Activated naive CD4-positive, alpha-beta T cell treated with anti-CD3 and anti-CD28 coated beads, Interleukin-2, amount 10 ng/mL, durations not matched to agents 7 days and 5 days (primary cell): ENCODE data around the gene SORL1.

Experiments used
- CTCF ChIA-PET: fragments of 350-600 bp; sonication (Branson Sonifier 250); formaldehyde crosslinking; loops from one replicate; lab custom pipeline; 2021; ENCODE audit warnings: antibody characterized with exemption; lab: Charles Lee
- DNase-seq: peaks from one replicate; pipeline ENCODE4 v3.0.0-alpha.2; 2020
- H3K27ac Mint-ChIP-seq: one replicate; pipeline ENCODE4 v1.8.0; 2021; ENCODE audit warnings: mild to moderate bottlenecking, moderate library complexity, mixed read lengths
- H3K27me3 Mint-ChIP-seq: one replicate; pipeline ENCODE4 v1.8.0; 2021; ENCODE audit warnings: mild to moderate bottlenecking, mixed read lengths
- H3K36me3 Mint-ChIP-seq: one replicate; pipeline ENCODE4 v1.8.0; 2021; ENCODE audit warnings: mixed read lengths
- H3K4me1 Mint-ChIP-seq: one replicate; pipeline ENCODE4 v1.8.0; 2021; ENCODE audit warnings: mixed read lengths
- H3K4me3 Mint-ChIP-seq: one replicate; pipeline ENCODE4 v1.8.0; 2021; ENCODE audit warnings: mild to moderate bottlenecking, moderate library complexity, mixed read lengths
- H3K9me3 Mint-ChIP-seq: one replicate; pipeline ENCODE4 v1.8.0; 2021; ENCODE audit warnings: mixed read lengths

SORL1 gene

GRCh38 chr11:121417607-121418006 is 34.5 kb upstream of the SORL1 start:
- peaks cover 3% of the 10 kb centered on the region for H3K9me3 Mint-ChIP-seq
- H3K27ac Mint-ChIP-seq: peak overlapping the region; percentile 87
- CTCF ChIA-PET: interaction anchor here (0.6 to 1.4 kb wide), 6 partner anchors 33 to 1603 kb away, joined by 3 to 6 read pairs (median 4); no protein-coding TSS in a partner anchor
- DNase-seq: no peak
- H3K36me3 Mint-ChIP-seq: peaks cover 11% of the 10 kb centered on the region
- peak overlapping the region; percentile 21 for H3K4me3 Mint-ChIP-seq
- no peaks in the 10 kb centered on the region for H3K27me3 Mint-ChIP-seq
- peaks cover 69% of the 10 kb centered on the region for H3K4me1 Mint-ChIP-seq

- peaks cover 3% of the 10 kb centered on the region for H3K9me3 Mint-ChIP-seq
- peaks cover 14% of the 10 kb centered on the region for H3K36me3 Mint-ChIP-seq
- DNase-seq: peak; percentile 76
- peaks cover 77% of the 10 kb centered on the region for H3K4me1 Mint-ChIP-seq
- CTCF ChIA-PET: interaction anchor here (0.7 to 2.3 kb wide), 4 partner anchors 32 to 51 kb away, joined by 3 to 6 read pairs (median 4); no protein-coding TSS in a partner anchor
- H3K4me3 Mint-ChIP-seq: no peak overlapping the region
- H3K27ac Mint-ChIP-seq: peak overlapping the region; percentile 81
- H3K27me3 Mint-ChIP-seq: no peaks in the 10 kb centered on the region
Observed at GRCh38 chr11:121418625-121419114, 33.4 kb upstream of the SORL1 start.

- Mint-ChIP-seq H3K4me1 (peaks cover 84% of the 10 kb centered on the region), H3K27me3 (no peaks in the 10 kb centered on the region), H3K4me3 (no peak overlapping the region), H3K36me3 (peaks cover 15% of the 10 kb centered on the region), H3K27ac (peak overlapping the region; percentile 72), H3K9me3 (peaks cover 7% of the 10 kb centered on the region)
- DNase-seq: no peak
- CTCF ChIA-PET: interaction anchor here (0.9 to 2.3 kb wide), 6 partner anchors 27 to 100 kb away, joined by 3 to 6 read pairs (median 3); no protein-coding TSS in a partner anchor
Observed at GRCh38 chr11:121419836-121420235, 32.3 kb upstream of the SORL1 start.

- DNase-seq: no peak
- Mint-ChIP-seq H3K27ac (peak overlapping the region; percentile 72), H3K9me3 (peaks cover 12% of the 10 kb centered on the region), H3K36me3 (peaks cover 19% of the 10 kb centered on the region), H3K27me3 (no peaks in the 10 kb centered on the region), H3K4me3 (no peak overlapping the region), H3K4me1 (peaks cover 80% of the 10 kb centered on the region)
- CTCF ChIA-PET: interaction anchor here (0.6 to 2.3 kb wide), 7 partner anchors 27 to 100 kb away, joined by 3 to 6 read pairs (median 3); no protein-coding TSS in a partner anchor
Observed at GRCh38 chr11:121420398-121420797, 31.7 kb upstream of the SORL1 start.

- DNase-seq: no peak
- CTCF ChIA-PET: interaction anchor here (0.8 to 1.2 kb wide), 2 partner anchors 29 to 42 kb away, joined by 3 read pairs; no protein-coding TSS in a partner anchor
- H3K27ac Mint-ChIP-seq: no peak overlapping the region
Observed at GRCh38 chr11:121421149-121421901, 30.8 kb upstream of the SORL1 start.

GRCh38 chr11:121422675-121423074 is 29.4 kb upstream of the SORL1 start:
- H3K27ac Mint-ChIP-seq: peak overlapping the region; percentile 45
- H3K4me3 Mint-ChIP-seq: no peak overlapping the region
- peaks cover 27% of the 10 kb centered on the region for H3K36me3 Mint-ChIP-seq
- peaks cover 15% of the 10 kb centered on the region for H3K9me3 Mint-ChIP-seq
- peaks cover 70% of the 10 kb centered on the region for H3K4me1 Mint-ChIP-seq
- peak; percentile 32 for DNase-seq
- CTCF ChIA-PET: no interaction called here
- peaks cover 4% of the 10 kb centered on the region for H3K27me3 Mint-ChIP-seq

More at GRCh38 chr11:121421149-121421901, 30.8 kb upstream of the SORL1 start:
- Mint-ChIP-seq H3K4me3 (no peak overlapping the region), H3K36me3 (peaks cover 25% of the 10 kb centered on the region), H3K4me1 (peaks cover 76% of the 10 kb centered on the region), H3K9me3 (peaks cover 15% of the 10 kb centered on the region), H3K27me3 (no peaks in the 10 kb centered on the region)

- peaks cover 10% of the 10 kb centered on the region for H3K27me3 Mint-ChIP-seq
Observed at GRCh38 chr11:121425828-121426227, 26.3 kb upstream of the SORL1 start.

GRCh38 chr11:121426476-121427399 is 25.4 kb upstream of the SORL1 start:
- peaks cover 10% of the 10 kb centered on the region for H3K27me3 Mint-ChIP-seq
- CTCF ChIA-PET: interaction anchor here (0.6 to 1.4 kb wide), 6 partner anchors 15 to 227 kb away, joined by 3 to 14 read pairs (median 3); partner anchors contain the start of genes SORL1 and SORL1-AS1

More at GRCh38 chr11:121425828-121426227, 26.3 kb upstream of the SORL1 start:
- Mint-ChIP-seq H3K9me3 (peaks cover 11% of the 10 kb centered on the region), H3K27ac (no peak overlapping the region), H3K36me3 (peaks cover 23% of the 10 kb centered on the region), H3K4me3 (no peak overlapping the region), H3K4me1 (peaks cover 48% of the 10 kb centered on the region)
- no peak for DNase-seq
- CTCF ChIA-PET: no interaction called here

GRCh38 chr11:121427400-121427744 is 24.7 kb upstream of the SORL1 start:
- Mint-ChIP-seq H3K4me3 (no peak overlapping the region), H3K9me3 (peaks cover 11% of the 10 kb centered on the region), H3K36me3 (peaks cover 23% of the 10 kb centered on the region), H3K27ac (no peak overlapping the region), H3K27me3 (peaks cover 10% of the 10 kb centered on the region), H3K4me1 (peaks cover 37% of the 10 kb centered on the region)
- CTCF ChIA-PET: interaction anchor here (0.6 to 1.4 kb wide), 6 partner anchors 16 to 226 kb away, joined by 3 to 14 read pairs (median 3); partner anchors contain the start of genes SORL1 and SORL1-AS1
- no peak for DNase-seq

More at GRCh38 chr11:121426476-121427399, 25.4 kb upstream of the SORL1 start:
- Mint-ChIP-seq H3K36me3 (peaks cover 24% of the 10 kb centered on the region), H3K27ac (no peak overlapping the region), H3K9me3 (peaks cover 11% of the 10 kb centered on the region), H3K4me1 (peaks cover 42% of the 10 kb centered on the region), H3K4me3 (peak overlapping the region; percentile 40)
- peak; percentile 67 for DNase-seq

GRCh38 chr11:121429556-121429955 is 22.6 kb upstream of the SORL1 start:
- no peak overlapping the region for H3K4me3 Mint-ChIP-seq
- peaks cover 10% of the 10 kb centered on the region for H3K27me3 Mint-ChIP-seq
- DNase-seq: no peak

GRCh38 chr11:121431820-121432526 is 20.1 kb upstream of the SORL1 start:
- peaks cover 12% of the 10 kb centered on the region for H3K36me3 Mint-ChIP-seq
- peaks cover 18% of the 10 kb centered on the region for H3K4me1 Mint-ChIP-seq
- H3K9me3 Mint-ChIP-seq: no peaks in the 10 kb centered on the region
- DNase-seq: no peak
- no peak overlapping the region for H3K27ac Mint-ChIP-seq
- CTCF ChIA-PET: interaction anchor here (0.6 to 1.9 kb wide), 3 partner anchors 18 to 173 kb away, joined by 3 to 6 read pairs (median 3); no protein-coding TSS in a partner anchor
- H3K27me3 Mint-ChIP-seq: peaks cover 6% of the 10 kb centered on the region
- no peak overlapping the region for H3K4me3 Mint-ChIP-seq

More at GRCh38 chr11:121429556-121429955, 22.6 kb upstream of the SORL1 start:
- H3K36me3 Mint-ChIP-seq: peaks cover 21% of the 10 kb centered on the region
- no peak overlapping the region for H3K27ac Mint-ChIP-seq
- CTCF ChIA-PET: interaction anchor here (1.3 kb wide), 1 partner anchor 17 kb away, joined by 3 read pairs; no protein-coding TSS in a partner anchor
- peaks cover 8% of the 10 kb centered on the region for H3K9me3 Mint-ChIP-seq
- peaks cover 17% of the 10 kb centered on the region for H3K4me1 Mint-ChIP-seq

GRCh38 chr11:121435132-121435531 is 17.0 kb upstream of the SORL1 start:
- Mint-ChIP-seq H3K27me3 (peaks cover 3% of the 10 kb centered on the region), H3K36me3 (peaks cover 22% of the 10 kb centered on the region), H3K9me3 (no peaks in the 10 kb centered on the region), H3K4me1 (peaks cover 25% of the 10 kb centered on the region), H3K4me3 (no peak overlapping the region), H3K27ac (no peak overlapping the region)
- no peak for DNase-seq
- CTCF ChIA-PET: interaction anchor here (1.1 kb wide), 1 partner anchor 14 kb away, joined by 3 read pairs; no protein-coding TSS in a partner anchor
